DOHH2 (cell line): ENCODE results near the gene CARHSP1.

Experiments used
- H3F3A ChIP-seq: fragments of 200-600 bp; sonication (generic), shearing (Covaris generic); 2 replicates; pipeline ENCODE4 v1.6.0; 2016; ENCODE audit warnings: antibody characterized with exemption, mild to moderate bottlenecking; ENCODE audit not compliant: control insufficient read depth, insufficient read depth
- H3K27ac ChIP-seq: fragments of 200-600 bp; sonication (generic); 2 replicates; pipeline ENCODE4 v1.5.1; 2014; ENCODE audit warnings: low read depth, mild to moderate bottlenecking, low read length, moderate library complexity
- H3K27me3 ChIP-seq: fragments of 200-600 bp; sonication (generic); 2 replicates; pipeline ENCODE4 v1.6.1; 2014; ENCODE audit warnings: mild to moderate bottlenecking, low read length, mixed read lengths; ENCODE audit not compliant: control insufficient read depth
- H3K36me3 ChIP-seq: fragments of 200-600 bp; sonication (generic); 2 replicates; pipeline ENCODE4 v1.6.1; 2014; ENCODE audit warnings: mild to moderate bottlenecking, low read length, moderate library complexity, mixed read lengths; ENCODE audit not compliant: control insufficient read depth
- H3K4me1 ChIP-seq: fragments of 200-600 bp; sonication (generic); 2 replicates; pipeline ENCODE4 v1.6.1; 2014; ENCODE audit warnings: mild to moderate bottlenecking, low read length, mixed read lengths; ENCODE audit not compliant: control insufficient read depth
- H3K4me2 ChIP-seq: fragments of 200-600 bp; sonication (generic); 2 replicates; pipeline ENCODE4 v1.6.0; 2014; ENCODE audit warnings: mild to moderate bottlenecking, low read length, moderate library complexity
- H3K4me3 ChIP-seq: fragments of 200-600 bp; sonication (generic); 2 replicates; pipeline ENCODE4 v1.5.1; 2014; ENCODE audit warnings: mild to moderate bottlenecking, low read length, mixed read lengths
- H3K79me2 ChIP-seq: fragments of 200-600 bp; sonication (generic); 2 replicates; pipeline ENCODE4 v1.6.1; 2014; ENCODE audit warnings: mild to moderate bottlenecking, low read length, mixed read lengths; ENCODE audit not compliant: control insufficient read depth
- H3K9me2 ChIP-seq: fragments of 200-600 bp; sonication (generic); replicated peaks from 2 replicates; pipeline ENCODE4 v1.6.1; 2014; ENCODE audit warnings: mild to moderate bottlenecking, low read length, mixed read lengths; ENCODE audit not compliant: control insufficient read depth
- H3K9me3 ChIP-seq: fragments of 200-600 bp; sonication (generic); 2 replicates; pipeline ENCODE4 v1.6.1; 2014; ENCODE audit warnings: antibody characterized with exemption, low read length, mixed read lengths; ENCODE audit not compliant: control insufficient read depth, insufficient read depth
- H4K20me1 ChIP-seq: fragments of 200-600 bp; sonication (generic); 2 replicates; pipeline ENCODE4 v1.6.0; 2014; ENCODE audit warnings: low read depth, mild to moderate bottlenecking, antibody characterized with exemption, low read length, moderate library complexity; ENCODE audit not compliant: control insufficient read depth, insufficient read depth
- CTCF ChIP-seq: fragments of 200-600 bp; sonication (generic); IDR thresholded peaks from one replicate; pipeline ENCODE4 v1.5.1; 2014; ENCODE audit warnings: antibody characterized with exemption, mild to moderate bottlenecking, low read depth, low read length; ENCODE audit not compliant: poor library complexity, severe bottlenecking
- EZH2phosphoT487 ChIP-seq: fragments of 200-600 bp; sonication (generic); IDR thresholded peaks from 2 replicates; pipeline ENCODE4 v1.6.1; 2017; ENCODE audit warnings: borderline replicate concordance, mild to moderate bottlenecking, antibody characterized with exemption, low read length, moderate library complexity, mixed read lengths

The CARHSP1 gene

DNA sequence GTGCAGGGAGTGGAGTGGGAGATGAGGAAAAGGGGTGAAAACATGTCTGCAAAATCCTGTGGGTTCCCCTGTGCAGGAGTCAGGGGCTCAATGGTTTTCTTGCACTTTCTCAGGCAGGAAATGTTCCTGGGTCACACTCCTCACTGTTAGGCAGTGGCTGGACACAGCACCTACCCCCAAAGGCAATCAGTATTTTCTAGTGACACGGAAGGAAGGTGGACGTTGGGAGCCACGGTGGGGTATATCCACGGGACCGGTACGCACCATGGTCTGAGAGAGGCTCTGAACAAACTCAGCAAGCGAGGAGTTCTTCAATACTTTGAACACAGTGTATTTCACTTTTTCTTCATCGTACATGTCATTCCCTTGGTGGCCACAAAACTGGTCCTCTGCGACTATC is 34.2 kb upstream of the CARHSP1 start:
- Histone ChIP-seq H3K9me3 (no peaks in the 10 kb centered on the region), H3K4me3 (no peak overlapping the region), H3K4me1 (no peaks in the 10 kb centered on the region), H3K4me2 (no peak overlapping the region), H3K27me3 (no peaks in the 10 kb centered on the region), H3F3A (peaks cover 8% of the 10 kb centered on the region; the same call in 1 of the 2 replicates), H3K36me3 (peaks cover 94% of the 10 kb centered on the region), H3K79me2 (no peaks in the 10 kb centered on the region; the same call in 1 of the 2 replicates), H3K9me2 (no peaks in the 10 kb centered on the region), H3K27ac (no peak overlapping the region), H4K20me1 (0 out of 2 replicates have a peak, but pooled peaks cover 9% of the 10 kb centered on the region)
- no peak for TF ChIP-seq CTCF

GRCh38 chr16:8901320-8901861 is 32.6 kb upstream of the CARHSP1 start:
- TF ChIP-seq CTCF (no peak), EZH2phosphoT487 (no peak)
- Histone ChIP-seq H4K20me1 (0 out of 2 replicates have a peak, but pooled peaks cover 9% of the 10 kb centered on the region), H3K79me2 (no peaks in the 10 kb centered on the region; the same call in 1 of the 2 replicates), H3K9me3 (no peaks in the 10 kb centered on the region), H3K27ac (no peak overlapping the region), H3K9me2 (no peaks in the 10 kb centered on the region), H3F3A (peaks cover 7% of the 10 kb centered on the region; the same call in 1 of the 2 replicates), H3K4me2 (no peak overlapping the region), H3K36me3 (peaks cover 93% of the 10 kb centered on the region), H3K4me3 (no peak overlapping the region), H3K4me1 (no peaks in the 10 kb centered on the region), H3K27me3 (no peaks in the 10 kb centered on the region)

GRCh38 chr16:8900343-8900742 is 31.5 kb upstream of the CARHSP1 start:
- H3K4me1 ChIP-seq: peaks cover 2% of the 10 kb centered on the region
- peaks cover 93% of the 10 kb centered on the region for H3K36me3 ChIP-seq
- no peak overlapping the region for H3K4me3 ChIP-seq
- H3K79me2 ChIP-seq: no peaks in the 10 kb centered on the region; the same call in 1 of the 2 replicates
- H3K9me3 ChIP-seq: no peaks in the 10 kb centered on the region
- no peak overlapping the region for H3K4me2 ChIP-seq
- TF ChIP-seq EZH2phosphoT487 (no peak), CTCF (no peak)
- no peaks in the 10 kb centered on the region for H3K9me2 ChIP-seq
- H3K27ac ChIP-seq: no peak overlapping the region
- no peaks in the 10 kb centered on the region for H3K27me3 ChIP-seq
- no peaks in the 10 kb centered on the region for H4K20me1 ChIP-seq
- peaks cover 4% of the 10 kb centered on the region; the same call in 1 of the 2 replicates for H3F3A ChIP-seq
